Stromal cell of bone marrow (primary cell): ENCODE results near the gene CIB4.
A peak's percentile ranks its signal among the peaks of the same experiment; 100 is the strongest.

Experiments used
- DNase-seq: peaks from one replicate; pipeline ENCODE4 v3.0.0-alpha.2; 2012; ENCODE audit warnings: low read depth

Gene CIB4

DNA sequence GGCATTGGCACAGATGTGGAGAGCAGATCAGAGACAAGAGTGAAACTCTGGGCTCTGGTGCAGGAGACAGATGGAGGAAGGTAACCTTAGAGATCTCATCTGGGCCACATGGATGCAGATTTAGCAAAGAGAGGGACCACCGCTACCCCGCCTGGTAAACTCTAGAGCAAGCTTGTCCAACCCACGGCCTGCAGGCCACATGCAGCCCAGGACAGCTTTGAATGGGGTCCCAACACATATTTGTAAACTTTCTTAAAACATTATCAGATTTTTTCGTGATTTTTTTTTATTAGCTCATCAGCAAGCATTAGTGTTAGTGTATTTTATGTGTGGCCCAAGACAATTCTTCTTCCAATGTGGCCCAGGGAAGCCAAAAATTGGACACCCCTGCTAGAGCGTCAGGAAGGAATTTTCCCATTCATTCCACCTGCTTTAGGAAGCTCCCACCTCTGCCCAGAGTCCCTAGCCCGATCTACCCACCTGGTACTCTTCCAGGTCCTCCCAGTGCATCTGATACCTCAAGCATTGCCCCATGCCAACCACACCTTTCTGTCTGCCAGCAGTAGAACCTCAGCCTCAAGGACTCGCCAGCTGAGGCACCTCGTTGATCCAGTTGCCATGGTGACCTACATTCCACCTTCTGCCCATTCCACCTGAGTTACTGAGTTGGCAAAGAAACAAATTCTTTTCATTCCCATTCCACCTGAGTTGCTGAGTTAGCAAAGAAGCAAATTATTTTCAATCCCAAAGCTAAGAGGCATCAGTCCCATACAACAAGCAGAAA is at the start of gene CIB4:
CIB4 (minus strand) TSS at position 586 of the 784 bp plus-strand sequence; CDS start at position 534, 52 bp downstream.
- no peak for DNase-seq

DNA sequence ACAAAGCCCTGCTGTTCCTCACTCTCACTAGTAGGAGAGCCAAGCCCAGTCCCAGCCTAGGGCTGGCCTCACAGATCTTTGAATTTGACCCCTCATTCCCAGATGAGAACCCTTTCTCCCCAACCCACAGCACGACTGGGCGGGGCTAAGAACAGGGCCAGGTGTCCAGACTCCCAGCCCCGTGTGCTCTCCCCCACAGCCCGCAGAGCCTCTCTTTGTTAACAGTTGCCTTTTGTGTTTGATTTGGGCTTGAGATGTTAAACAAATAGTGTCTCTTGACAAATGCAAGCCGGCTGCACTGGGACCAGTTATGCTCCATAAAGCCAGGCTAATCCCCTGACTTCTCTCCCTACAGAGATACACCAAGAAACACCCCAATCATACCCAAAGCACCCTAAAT is 46.6 kb upstream of the CIB4 start:
- no peak for DNase-seq

DNA sequence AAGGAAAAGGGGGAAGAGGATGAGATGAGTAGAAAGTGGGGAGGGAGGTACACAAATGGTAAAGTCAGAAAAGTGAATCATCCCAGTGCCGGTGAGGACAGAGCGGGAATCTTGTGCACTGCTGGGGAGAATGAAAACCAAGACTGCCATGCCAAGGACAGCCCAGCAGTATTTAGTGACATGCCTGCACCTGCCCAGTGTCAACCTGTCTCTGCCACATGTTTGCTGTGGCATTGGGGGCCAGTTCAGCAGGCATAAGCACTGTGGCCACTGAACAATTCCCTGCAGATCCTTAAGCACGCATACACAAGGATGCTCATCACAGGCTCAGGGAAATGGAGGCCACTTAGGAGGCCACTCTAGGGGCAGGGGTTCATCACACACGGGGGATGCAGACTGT is 46.2 kb upstream of the CIB4 start:
- no peak for DNase-seq

DNA sequence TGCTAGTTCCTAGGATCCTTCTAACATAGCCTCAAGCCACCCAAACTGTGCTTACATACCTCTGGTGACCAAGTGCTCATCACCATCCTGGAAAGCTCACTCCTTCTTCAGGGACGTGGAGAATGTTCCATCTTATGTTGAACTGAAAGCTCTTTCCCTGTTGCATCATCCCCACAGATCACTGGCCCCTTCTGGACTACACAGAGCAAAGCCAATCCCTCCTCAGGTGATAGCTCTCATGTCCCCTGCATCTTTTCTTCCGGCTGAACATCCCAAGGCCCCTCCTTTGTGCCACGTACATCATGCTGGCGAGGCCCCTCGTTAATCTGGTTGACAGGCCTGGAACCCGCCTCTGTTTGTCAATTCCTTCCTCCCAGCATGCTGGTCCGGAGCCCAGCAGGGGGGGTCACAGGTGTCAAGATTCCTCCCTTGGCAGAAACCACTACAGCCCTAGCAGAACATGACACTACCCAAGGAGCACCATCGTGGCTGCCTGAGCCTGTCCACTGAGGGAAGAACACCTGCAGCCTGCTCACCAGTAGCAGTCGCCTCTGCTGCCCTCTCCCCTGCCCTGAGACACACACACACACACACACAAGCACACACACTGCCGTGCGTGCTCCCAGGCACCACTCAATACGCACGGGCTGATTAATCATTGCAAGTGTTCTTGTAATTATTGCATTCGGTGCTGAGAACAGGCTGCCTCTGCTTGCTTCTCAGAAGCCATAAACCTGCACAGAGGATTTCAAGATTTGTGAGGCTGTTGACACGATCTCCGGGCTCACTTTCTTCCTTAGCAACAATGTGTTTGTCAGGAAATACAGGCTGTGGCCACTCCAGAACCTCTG is 45.0 kb upstream of the CIB4 start:
- no peak for DNase-seq

DNA sequence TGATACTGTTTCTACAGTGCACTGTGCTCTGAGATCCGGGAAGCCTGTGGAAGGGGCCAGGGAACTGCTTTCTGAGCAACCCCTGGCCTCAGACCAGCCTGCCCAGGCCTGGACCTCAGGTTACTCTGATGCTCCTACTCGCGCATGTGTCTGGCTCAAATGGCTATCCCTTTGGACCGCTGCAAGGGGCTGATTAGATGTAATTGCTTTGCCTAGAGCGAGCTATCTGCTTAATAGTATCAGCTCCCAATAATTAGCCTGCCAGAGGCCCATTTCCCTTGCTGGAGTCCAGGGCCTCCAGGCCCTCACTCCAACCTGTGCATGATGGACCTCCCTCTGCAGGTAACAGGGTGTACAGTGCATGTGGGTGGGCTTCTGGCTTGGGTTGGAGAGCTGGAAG is 44.2 kb upstream of the CIB4 start:
- DNase-seq = no peak

DNA sequence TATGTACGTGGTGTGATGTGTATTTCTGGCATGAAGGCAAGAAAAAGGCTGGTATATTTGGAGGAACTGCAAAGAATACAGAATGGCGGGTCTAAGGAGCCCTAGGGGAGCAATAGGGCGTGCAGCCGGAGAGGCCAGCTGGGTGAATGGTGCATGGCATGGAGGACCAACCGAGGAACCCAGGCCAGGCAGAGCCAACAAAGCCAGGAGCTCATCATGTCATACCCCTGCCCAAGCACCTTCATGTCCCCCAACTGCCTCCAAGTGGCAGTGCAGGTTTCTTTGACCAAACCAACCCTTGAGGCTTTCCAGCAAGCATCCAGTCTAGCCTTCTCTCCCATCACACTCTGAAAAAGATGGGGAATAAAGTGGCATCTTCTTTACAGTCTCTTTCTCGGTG is 42.4 kb upstream of the CIB4 start:
- DNase-seq = no peak

DNA sequence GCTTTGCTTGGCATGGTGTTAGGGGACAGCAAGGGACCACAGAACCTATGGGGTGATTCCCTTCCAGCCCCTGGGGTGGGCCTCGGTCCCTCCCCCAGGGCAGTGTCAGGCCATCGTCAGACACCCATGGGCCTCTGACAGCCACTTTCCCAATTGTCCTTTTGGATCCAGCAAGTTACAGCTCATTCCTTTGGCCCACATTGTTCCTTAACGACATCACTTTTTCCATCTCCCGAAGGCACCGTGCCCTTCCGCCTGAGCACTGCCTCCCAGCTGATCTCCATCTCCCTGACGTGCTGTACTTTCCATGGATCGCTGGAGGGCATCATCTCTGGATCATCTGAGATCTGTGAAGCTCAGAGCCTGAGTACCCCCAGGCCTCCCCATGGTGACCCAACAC is 41.0 kb upstream of the CIB4 start:
- no peak for DNase-seq

DNA sequence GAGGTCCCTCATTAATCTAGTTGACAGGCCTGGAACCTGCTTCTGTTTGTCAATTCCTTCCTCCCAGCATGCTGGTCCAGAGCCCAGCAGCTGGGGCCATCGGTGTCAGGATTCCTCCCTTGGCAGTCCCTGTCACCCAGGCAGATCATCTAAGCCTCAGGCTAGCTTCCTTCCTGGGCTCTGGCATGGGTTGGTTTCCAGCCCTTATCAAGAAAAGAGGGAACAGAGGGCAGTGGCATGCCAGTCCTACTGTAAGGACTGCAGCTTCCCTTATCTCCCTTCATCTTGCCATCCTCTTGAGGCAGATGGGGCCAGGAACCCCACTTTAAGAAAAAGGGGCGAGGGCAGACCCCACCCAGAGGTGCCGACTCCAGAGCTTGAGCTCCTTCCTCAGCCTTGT is 40.5 kb upstream of the CIB4 start:
- no peak for DNase-seq

DNA sequence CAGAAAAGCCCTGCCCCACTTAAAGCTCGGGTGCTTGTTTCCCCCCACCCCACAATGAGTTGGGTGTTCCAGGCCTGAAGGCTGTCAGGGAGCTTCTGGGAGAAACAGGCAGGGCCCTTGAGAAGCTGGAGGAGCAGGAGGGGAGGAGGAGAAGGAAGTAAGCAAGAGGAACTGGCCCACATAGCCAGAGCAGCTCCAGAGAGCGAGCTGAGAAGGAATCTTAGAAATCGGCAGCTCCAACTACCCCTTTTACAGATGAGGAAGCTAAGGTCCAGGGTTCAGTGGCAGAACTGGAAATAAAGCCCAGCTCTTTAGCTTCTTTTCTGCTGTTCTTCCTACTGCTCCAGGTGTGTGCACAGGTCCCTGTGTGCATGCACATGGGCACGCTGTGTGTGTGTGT is 38.7 kb upstream of the CIB4 start:
- DNase-seq = no peak

DNA sequence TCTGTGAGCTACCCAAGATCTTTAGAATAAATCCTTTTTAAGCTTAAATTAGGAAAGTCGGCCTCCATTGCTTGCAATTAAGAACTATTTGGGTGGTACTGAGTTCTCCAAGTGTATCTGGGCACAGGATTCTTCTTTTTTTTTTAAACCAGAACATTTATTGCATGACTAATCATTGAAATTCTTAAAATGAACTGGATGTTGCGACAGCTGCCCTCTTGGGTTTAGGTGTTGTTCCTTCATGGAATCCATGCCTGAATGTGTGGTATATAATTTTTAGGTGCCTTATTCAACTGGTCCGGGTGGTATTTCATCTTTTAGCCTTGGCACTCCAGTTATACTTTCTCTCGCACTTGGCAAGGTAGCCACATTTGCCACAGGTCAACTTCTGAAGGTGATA is 36.9 kb upstream of the CIB4 start:
- no peak for DNase-seq

DNA sequence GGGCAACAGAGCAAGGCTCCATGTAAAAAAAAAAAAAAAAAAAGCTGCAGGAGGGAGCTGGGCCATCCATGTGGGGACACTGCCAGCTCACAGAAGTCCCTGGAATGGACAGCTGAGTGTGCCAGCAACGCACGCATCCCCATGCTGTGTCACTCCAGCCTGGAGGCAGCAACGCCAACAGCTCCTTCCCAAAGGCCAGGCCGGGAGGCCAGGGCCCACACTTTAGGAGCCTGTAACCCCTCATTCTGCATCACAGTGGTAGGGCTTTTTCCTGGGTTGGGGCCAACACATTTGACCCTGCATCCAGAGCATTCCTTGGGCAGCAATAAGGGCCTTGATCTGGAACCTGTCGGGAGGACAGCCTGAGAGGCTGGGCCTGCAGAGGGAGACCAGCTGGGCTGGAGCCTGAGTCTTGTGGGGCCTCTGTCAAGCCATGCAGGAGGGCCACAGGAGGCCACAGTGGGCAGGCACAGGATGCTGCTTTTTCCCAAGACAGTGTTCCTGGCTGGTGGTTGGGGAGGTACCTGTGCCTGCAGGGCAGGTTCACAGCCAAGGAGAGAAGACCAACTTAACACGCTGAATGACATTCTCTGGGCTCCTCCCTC is 34.6 kb upstream of the CIB4 start:
- DNase-seq = no peak

DNA sequence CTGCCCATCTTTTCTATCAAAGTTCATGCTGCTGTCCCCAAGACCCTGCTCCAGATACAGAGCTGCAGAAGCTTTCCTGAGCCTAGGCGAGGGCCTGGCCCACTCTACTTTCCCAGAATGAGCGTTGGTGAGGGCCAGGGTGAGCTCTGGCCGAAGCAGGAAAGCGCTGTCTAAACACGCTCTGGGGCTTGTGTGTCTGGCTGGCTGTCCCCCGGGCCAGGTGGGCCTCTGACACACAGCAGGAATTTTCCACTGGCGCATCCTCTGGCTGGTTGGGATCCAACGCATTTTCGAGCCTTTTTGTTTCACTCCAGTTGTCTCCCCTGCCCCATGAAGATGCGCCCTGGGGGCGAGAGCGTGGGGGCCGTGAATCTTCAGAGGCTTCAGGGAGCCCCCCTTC is 33.6 kb upstream of the CIB4 start:
- DNase-seq = no peak

DNA sequence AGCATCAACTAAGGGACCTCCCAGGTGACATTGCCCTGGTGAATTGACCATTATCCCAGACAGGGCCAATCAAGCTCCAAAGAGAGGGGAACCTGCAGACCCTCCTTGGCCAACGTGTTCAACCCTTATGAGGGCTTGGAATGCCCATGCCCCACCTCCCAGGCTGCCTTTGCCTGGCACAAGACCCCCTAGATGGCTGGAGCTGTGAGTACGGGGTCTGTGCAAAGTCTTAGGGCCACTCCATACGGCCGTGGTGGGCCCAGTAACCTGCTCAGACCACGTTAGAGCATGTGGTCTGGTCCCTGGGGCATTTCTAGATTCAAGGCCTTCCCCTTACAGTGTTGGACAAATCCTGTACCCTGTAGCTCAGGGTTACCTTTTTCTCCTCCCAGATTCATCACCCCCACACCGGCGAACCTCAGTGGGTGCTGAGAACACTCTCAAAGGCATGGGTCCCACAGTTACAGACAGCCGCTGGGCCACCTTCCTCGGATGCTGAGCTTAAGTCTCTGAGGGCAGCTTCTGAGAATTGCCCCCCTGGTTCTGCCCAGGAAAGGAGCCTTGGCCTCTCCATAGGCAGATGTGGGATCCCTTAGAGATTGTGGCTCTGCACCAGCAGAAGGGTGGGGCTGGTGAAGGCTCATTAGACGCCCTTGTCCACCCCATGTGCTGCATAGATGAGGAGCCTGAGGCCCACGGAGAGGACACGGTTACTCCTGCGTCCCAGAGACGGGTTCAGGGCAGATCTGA is 33.0 kb upstream of the CIB4 start:
- no peak for DNase-seq

DNA sequence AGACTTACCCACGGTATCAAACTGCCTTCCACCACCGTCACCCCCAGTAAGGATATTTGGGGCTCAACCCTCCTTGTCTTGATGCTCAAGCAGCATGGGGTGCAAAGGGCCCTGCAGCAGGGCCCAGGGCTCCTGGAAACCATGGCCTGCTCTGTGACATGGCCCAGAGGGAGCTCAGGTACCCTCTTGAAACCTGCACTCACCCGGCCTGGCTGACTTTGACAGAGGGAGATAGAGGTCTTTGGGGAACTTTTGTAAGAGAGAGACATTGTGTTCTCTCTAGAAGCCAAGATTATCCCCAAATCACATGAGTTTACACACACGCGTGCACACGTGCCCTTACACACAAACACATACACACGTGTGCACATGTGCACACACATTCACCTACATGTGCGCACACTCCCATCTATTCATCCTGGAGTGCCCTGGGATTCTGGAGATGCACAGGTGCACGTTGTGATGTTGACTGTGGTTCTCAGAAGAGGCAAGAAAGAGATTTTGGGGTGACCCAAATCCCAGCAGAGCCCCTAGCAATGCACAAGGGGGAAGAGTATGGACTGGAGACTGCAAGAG is 31.7 kb upstream of the CIB4 start:
- no peak for DNase-seq

DNA sequence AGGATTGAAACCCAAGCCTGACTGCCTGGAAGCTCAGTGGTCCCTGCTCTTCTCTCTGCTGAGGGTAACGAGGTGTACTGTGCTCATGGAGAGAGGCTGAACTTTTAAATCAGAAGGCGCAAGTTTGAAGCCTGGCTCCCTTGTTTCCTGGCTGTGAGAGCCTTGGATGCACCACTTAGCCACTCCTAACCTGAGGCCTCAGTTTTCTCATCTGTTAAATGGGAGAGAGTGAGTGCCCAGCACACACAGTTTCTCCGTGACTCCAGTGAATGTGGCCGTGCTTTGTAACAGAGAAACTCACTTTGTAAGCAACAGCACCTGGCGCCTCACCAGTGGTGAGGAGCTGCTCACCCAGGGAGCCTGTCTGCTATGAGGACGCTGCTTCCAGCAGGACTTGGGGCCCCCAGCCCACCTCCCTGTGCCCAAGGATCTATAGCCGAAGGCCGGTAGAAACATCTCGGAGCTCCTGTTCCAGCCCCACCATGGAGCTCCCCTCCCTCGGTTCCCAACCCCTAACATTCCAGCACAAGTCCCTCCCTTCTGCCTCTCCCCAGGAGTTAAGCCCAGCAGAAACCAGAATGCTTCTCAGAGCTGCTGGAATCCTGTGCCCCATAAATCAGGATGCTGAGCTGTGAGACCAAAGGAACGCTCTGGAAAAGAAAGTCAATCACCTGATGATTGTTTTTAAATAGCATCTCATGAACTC is 31.1 kb upstream of the CIB4 start:
- no peak for DNase-seq

DNA sequence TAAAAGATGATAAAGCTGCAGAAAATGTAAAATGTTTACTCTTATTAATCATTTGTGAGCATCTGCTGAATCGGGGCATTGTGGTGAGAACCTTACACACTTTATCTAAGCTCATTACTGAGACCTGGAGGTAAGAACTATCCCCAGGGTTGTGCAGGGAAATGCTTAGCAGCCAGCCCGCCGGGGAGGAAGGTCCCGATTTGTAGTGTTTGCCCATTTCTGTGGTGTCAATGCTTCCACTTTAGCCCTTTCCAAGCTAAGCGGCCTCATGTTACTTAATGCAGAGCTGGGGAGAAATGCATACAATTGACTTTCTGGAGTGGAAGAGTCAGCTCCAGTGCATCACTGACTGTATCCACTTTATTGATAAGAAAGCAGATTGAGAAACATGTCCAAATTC is 30.5 kb upstream of the CIB4 start:
- no peak for DNase-seq

DNA sequence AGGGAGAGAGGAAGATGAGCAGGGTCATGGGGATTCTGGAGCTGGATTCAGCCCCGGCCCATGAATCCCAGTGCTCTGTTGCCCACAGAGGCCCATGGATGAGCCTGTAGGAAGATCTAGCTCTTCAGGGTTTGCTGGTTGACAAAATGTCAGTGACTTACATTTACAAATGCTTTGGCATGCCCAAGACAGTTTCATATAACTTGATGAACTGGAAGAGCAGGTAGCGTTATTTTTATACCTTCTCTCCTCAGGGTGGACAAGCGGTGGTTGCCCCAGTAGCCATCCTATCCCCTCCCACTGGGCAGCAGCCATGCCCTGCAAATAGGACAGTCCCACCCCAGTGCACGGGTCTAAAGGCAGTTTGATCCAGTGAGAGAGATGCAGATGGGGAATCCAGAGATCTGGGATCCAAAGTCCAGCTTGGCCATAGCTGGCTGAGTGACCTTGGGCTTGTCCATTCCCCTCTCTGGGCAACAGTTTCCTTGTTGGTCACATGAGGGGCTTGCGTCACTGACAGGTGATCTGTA is 29.8 kb upstream of the CIB4 start:
- no peak for DNase-seq

DNA sequence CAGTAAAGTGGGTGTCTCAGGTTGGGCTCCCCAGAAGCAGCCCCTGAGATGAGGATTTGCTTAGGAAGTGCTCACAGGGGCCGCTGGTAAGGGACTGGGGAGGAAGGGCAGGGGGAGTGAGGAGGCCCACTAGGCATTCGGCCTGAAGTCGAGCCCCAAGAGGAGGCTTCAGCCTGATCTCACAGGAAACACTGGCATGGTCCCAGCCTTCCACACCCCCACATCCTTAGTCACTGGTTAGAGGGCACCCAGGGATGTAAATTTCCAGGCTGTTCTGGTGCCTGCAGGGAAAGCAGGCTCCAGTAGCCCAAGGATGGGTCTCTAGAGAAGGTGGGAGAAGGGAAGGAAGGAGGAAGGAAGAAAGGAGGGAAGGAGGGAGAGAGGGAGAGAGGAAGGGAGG is 29.0 kb upstream of the CIB4 start:
- peak; percentile 51 for DNase-seq

DNA sequence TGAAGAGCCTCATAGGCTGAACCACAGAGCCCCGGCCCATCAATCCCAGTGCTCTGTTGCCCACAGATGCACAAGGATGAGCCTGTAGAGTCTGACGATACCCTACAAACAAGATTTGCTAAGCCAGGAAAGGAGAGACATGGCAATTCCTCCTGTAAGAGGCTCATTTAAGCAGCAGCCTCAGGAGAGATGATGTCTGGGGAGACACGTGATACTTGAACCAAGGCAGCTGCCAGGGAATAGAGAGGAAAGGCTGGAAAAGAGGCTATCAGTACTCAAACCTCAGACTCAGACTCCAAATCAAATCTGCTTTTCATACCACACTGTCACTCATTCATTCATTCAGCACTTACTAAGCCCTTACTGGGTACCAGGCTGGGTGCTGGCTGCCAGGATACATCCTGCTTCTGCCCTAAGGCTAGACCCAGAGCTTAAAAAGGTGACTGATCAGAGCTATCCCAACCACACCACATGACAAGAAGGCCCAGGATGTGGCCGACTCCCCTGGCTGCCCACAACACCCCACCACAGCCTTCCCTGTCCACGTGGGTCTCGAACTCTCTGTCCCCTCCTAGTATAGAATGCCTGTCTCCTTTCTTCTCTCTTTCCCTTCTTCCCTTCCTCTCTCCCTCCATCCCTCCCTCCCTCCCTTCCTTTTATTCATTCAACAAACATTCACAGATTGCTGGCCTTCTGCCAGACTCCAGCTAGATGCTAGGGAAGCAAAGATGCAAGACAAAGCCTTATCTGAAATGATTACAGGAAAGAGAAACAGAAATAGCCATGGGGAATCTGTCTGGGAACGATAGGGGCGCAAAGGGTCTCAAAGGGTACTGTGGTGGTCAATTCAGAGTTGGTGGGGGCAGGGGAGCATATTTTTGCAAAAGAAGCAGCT is 27.9 kb upstream of the CIB4 start:
- no peak for DNase-seq

DNA sequence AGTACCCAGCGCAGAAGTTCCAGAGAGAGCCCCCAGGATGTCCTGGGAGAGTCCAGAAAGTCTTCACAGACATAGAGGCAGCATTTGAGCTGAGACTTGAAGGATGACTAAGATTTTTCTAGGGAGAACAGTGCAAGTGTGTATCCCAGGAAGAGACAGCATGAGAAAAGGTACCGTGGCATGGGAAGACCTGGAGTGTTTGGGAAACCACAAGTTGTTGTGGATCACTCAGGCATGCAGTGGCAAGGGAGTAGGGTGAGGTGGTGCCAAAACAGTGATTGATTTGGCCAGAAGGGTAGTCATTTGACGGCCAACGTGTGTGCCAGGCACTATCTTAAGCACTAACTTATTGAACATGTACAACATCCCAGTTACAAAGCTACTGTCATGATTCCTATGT is 26.9 kb upstream of the CIB4 start:
- DNase-seq = no peak
